HG03457 (cell line): Measurements from ENCODE around the gene PCLO.

Experiments used
- ATAC-seq: cut with Tn5 transposase; IDR thresholded peaks from one replicate; pipeline ENCODE4 v1.9.1; 2021; ENCODE audit warnings: moderate number of reproducible peaks; ENCODE audit not compliant: unreplicated experiment

PCLO gene

GRCh38 chr7:82841828-82842227, 320.9 kb downstream of the PCLO start:
- no peak for ATAC-seq

DNA sequence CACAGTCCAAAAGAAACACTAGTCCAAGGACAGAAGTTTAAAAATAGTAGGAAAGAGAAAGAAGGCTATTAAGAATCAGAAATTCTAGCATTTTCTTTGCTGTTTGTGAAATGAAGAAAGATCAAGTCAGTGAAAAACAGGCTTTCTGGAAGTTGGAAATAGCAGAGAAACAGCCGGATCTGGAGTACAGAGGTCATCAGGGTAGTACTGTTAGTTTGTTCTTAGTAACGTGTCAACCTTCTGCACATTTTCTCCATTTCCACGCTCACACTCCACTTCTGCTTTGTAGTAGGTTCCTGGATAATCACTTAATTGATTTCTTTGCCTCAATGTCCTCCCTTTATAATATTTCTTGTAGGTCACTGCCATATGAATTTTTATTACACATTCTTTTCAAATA, 322.6 kb downstream of the PCLO start:
- ATAC-seq = no peak

DNA sequence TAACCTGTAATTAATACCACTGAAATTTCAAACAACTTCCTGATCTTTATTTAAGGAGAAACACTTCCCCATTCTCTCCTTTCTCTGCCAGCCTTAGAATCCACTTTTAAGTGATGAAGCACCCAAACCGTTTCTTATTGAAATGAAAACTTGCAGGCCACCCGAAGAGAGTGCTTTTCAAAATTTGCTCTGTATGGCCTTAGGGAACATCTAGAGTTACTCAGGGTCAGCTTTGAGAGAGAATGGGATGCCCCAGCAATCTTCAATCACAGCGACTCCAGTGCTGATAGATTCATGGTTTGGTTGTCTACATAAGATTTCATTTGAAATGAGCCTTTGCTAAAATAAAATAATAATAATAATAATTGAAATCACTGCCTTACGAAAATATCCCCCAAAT, 323.1 kb downstream of the PCLO start:
- ATAC-seq = no peak

GRCh38 chr7:82839063-82839462, 323.6 kb downstream of the PCLO start:
- no peak for ATAC-seq

DNA sequence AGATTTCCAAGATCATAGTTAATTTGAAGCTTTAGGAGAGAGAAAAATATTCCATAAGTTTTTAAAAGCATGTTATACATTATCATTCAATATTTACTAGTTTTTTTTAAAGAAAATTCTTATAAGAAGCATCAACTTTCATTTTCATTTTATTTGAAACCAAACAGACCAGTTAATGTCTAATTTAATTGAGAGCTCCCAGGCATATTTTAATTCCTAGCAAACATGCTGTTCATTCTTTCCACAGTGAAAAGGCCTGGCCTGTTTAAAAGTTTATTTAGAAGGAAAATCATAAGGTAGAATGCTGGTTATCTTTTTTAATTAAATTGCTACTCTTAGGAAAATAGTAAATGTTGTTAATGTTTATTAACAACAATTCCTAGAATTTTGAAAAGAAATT, 324.4 kb downstream of the PCLO start:
- ATAC-seq = no peak

- ATAC-seq = no peak
Observed at GRCh38 chr7:82823073-82823472, 339.6 kb downstream of the PCLO start.

DNA sequence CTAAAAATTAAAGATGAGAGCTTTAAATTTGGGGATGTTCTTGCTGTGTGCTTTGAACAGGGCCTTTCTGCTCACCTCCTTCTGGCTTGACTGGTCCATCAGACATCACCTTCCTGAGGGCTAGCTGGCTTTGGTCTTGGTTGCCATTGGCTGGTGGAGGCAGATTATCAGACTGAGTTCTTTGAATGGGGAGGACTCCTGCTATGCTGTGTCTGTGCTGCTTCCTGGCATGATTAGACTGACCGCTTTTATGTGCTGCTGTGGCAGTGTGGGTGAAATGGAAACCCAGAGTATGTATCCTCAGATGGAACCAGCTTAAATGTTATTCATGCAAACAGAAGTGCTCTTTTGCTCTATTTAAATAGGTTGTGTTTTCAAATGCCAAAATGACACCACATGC, 341.6 kb downstream of the PCLO start:
- no peak for ATAC-seq

- no peak for ATAC-seq
Observed at GRCh38 chr7:82818171-82818570, 344.5 kb downstream of the PCLO start.

DNA sequence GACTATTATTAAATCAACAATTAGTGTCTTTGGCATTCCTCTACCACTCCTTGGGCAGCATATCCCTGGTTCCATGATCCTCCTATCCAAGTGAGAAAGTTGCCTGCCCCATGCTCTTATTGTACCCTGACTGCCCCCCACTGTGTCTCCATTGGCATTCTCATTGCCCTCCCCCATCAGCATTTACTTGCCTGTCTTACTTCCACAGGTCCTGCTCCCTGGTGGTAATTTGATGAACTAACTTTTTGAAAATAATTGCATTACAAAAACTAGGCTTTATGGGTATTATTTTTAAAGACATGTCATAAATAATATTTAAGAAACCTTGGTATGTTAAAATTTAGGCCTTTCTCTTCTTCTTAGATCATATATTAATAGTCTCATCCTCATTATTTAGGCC, 346.4 kb downstream of the PCLO start:
- ATAC-seq = no peak

DNA sequence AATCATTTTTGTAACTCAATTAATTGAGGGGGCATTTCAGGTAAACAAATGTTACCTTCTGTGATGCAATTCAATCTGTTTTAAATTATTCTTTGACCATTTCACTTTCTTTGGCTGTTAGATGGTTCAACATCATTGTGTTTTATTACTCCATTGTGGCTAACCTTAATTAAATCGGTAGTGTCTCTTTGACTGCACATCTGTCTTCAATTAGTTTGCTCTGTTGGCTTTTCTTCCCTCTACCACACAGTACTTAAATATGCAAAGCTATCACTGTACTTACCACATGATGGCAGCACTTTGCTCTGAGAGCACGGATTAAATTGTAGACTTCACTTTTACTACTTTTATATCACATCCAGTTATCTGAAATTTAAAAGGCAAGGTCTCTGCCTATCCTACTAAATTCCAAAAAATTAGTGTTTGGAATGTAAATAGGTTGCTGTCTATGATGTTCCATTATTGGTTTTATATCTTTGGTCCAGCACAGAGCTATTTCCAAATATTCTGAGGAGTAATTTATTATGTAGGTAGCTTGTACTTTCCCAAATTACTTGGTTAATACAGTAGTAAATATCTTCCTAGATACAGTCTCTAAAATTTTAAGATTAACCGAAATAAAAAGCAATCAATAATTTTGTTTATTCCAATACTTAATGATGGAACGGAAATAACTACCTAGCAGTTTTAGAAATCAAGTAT, 352.0 kb downstream of the PCLO start:
- ATAC-seq = no peak

DNA sequence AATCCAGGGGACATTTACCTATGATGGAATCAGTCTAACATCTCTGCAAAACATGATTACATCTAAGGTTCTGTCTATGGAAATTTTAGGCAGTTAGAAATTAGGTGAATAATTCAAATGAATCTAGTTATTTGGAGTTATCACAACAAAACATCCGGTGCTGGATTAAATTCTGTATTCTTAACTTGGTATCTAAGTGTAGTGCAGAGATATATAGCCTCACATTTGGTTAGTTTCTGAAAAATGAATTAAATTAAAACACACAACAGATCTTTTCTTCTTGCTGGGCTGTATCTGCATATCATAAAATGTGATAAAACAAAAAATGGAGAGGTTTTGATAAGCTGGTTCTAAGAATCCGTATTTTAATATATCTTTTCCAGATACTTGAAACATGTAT, 354.1 kb downstream of the PCLO start:
- ATAC-seq = no peak

GRCh38 chr7:82805527-82805960, 357.1 kb downstream of the PCLO start:
- no peak for ATAC-seq

DNA sequence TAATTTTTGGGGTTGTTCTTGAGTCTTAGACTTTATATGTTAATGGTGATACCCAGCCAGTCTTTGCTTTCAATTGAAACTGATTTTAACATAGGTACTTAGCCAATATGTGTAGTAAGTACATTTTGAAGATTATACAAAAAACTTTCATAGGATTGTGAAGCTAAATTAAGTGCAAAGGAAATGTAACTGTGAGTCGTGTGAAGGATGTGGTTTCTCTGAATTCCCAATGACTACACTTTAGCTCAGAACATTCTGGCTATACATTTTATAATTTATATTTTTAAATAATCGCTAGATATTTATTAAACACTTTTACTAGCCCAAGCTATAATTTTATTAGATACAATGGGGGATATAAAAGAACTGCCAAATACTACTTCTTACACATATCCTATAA, 359.3 kb downstream of the PCLO start:
- ATAC-seq = no peak

DNA sequence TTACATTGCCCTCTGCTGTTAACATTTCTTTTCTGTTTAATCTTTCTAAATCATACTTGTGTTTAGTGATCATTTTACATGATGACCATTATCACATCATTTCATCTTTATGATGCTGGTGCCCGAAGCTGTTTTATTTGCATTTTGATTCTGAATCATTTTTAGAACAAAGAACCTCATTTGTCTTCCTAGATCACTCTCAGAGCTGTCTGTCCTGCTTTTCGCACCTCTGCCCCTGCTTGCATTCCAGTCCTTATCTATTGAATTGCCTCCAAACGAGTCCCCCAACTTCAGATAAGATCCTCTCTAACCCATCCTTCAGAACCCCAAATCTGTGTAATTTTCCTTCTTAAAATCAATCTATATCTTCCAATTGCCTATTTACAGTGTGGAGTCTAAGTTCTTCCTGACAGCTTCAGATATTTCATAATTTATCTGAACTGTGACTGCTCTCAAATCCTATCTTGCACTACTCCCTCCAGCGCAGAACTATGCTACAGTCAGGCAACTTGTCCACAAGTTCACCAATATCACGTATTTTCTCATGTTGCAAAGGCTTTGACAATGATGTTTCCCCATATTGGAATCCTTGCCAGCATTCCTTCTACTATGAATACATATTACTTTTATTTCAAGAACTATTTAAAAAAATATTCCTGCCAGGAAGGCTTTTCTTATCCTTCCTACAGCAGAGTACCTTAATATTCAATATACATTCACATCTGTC, 372.6 kb downstream of the PCLO start:
- no peak for ATAC-seq

DNA sequence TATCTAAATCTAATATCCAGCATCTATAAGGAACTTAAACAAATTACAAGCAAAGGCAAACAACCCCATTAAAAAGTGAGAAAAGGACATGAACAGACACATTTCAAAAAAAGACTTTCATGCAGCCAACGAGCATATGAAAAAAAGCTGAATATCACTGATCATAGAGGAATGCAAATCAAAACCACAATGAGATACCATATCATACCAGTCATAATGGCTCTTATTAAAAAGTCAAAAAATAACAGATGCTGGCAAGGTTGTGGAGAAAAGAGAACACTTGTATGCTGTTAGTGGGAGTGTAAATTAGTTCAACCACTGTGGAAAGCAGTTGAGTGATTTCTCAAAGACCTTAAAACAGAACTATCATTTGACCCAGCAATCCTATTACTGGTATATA, 384.7 kb downstream of the PCLO start:
- ATAC-seq = no peak

DNA sequence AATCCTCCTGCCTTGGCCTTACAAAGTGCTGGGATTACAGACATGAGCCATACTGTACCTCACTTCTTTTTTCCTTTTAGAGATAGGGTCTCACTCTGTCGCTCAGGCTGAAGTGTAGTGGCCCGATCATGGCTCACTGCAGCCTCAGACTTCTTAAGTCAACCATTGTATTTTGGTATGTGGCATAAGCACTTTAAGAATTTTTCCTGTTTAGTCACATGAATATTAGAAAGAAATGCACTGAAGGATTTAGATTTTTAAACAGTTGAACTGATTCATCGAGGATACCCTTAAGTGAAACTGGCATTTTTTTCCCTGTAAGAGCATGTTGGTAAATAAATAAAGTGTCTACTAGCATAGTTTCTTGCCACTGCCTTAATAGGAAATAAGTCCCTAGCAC, 399.8 kb downstream of the PCLO start:
- ATAC-seq = no peak

- ATAC-seq = no peak
Observed at GRCh38 chr7:82760831-82761230, 401.9 kb downstream of the PCLO start.

- ATAC-seq = no peak
Observed at GRCh38 chr7:82760074-82760473, 402.6 kb downstream of the PCLO start.

DNA sequence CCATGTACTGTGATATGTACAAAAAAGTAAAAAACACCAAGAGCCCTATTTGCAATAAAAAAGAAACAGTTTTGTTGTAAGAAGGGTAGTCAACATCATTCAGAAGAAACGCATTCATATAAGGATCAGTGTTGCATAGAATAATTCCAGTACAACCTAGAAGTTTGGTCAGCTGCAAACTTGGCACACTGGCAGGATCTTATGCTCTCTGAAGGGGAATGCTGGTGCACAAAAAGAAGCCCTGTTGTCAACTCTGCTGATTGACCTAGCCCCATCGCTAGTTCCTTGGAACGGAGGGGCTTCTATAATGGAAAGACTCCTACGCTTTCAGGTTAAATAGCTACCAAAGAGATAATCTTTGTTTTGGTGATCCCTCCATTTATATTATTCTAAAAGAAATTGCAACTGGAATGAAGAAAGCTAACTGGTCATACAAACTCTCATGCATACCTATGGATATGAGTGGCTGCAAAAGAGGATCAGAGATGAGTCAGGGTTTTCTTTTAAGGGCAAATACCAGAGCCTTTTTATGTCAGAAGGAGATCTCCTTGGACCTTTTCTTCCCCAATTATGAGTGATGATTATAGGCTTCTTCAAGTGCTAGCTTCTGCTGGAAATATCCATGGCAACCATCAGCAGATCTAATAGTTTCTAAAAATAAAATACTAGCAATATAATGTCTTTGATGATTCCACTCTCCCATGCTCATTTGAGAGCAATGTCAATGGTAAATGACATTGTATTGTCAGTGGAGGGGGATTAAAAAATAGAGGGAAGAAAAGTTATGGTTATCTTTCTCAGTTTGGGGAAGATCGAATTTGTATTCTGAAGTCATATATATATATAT, 406.8 kb downstream of the PCLO start:
- no peak for ATAC-seq

DNA sequence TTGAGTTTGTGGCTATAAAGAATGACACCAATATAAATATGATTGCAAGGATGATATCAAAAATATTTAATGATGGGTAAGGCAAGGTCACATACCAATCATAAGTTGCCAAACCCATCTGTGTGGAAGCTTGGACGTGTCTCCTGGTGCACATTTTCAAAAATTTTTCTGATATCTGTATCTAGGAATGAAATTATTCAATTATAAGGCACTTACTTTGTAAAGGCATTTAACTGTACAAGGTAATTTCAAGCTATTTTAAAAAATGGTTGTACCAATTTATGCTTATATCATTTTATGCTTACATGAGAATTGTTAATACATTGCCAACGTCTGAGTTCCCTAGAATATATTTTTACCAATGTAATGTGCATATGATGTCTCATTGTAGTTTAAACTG, 412.7 kb downstream of the PCLO start:
- ATAC-seq = no peak

- ATAC-seq = no peak
Observed at GRCh38 chr7:82745820-82746219, 416.9 kb downstream of the PCLO start.

DNA sequence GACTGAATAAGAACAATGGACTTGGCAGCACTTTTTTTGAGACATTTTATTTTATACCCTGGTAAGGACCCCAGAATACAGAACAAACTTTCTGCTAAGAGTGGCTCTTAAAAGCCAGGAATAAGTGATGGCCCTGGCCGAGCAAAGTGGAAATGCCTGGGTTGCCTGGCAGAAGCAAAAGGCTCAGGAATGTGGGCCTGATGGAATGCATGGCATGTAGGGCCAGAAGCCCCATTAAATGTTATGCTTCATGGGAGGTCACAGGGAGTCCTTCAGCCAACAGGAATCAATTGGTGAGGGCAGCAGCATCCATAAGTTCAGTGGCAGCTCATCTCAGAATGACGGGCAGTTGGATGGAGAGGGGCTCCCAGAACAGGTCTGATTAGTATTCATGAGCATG, 417.6 kb downstream of the PCLO start:
- no peak for ATAC-seq
